Fibroblast of villous mesenchyme (primary cell): ENCODE results near the gene HTRA2. TPM values are rescaled to one million over a fixed set of nuclear protein-coding genes. Genes with fewer than 3 reads are reported as not detected.

Experiments used
- DNase-seq: peaks from one replicate; pipeline ENCODE4 v3.0.0-alpha.2; 2010; ENCODE audit warnings: low read depth
- H3K4me3 ChIP-seq: 2 replicates; pipeline ENCODE4 v1.5.1; 2011; ENCODE audit warnings: low read depth, mild to moderate bottlenecking, low read length
- total RNA-seq: library from RNA; depleted of rRNA; stranded (reverse); fragments of >200 nt; gene quantifications from 2 replicates; pipeline ENCODE4 v1.2.3, GENCODE V29; 2012
- TF ChIP-seq, protein P1 (sequence below): IDR thresholded peaks from 2 replicates; pipeline ENCODE4 v1.5.1; 2012; ENCODE audit warnings: low read depth, mild to moderate bottlenecking, low read length; ENCODE audit not compliant: insufficient read depth

HTRA2 gene
- total RNA-seq, 1 donor = 40.2 TPM

DNA sequence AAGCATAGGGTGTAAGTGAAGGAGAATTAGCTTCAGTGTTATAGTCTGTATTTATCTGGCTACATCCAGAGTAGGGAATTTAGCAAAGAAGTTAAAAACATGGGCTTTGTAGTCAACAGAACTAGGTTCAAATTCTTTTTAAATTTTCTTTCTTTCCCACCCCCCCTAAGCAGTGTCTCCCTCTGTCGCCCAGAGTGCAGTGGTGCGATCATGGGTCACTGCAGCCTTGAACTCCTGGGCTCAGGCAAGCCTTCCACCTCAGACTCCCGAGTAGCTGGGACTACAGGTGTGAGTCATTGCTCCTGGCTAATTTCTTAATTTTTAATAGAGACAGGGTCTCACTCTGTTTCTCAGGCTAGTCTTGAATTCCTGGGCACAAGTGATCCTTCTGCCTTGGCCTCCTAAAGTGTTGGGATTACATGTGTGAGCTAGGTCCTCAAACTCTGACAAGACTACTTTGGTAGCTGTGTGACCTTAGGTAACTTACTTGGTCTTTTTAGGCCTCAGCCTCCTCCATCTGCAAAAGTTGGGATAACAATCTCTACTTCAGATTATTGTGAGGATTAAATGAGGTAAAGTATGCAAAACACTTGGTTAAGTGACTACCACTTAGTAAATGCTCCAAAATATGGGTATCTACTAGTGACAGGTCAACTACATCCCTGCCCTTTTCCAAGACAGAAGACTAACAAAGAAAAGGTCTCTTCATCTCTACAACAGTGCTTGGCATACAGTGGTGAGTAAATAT, 42.6 kb downstream of the HTRA2 start:
- no peak overlapping the region for H3K4me3 ChIP-seq
- TF ChIP-seq, protein P1, sequence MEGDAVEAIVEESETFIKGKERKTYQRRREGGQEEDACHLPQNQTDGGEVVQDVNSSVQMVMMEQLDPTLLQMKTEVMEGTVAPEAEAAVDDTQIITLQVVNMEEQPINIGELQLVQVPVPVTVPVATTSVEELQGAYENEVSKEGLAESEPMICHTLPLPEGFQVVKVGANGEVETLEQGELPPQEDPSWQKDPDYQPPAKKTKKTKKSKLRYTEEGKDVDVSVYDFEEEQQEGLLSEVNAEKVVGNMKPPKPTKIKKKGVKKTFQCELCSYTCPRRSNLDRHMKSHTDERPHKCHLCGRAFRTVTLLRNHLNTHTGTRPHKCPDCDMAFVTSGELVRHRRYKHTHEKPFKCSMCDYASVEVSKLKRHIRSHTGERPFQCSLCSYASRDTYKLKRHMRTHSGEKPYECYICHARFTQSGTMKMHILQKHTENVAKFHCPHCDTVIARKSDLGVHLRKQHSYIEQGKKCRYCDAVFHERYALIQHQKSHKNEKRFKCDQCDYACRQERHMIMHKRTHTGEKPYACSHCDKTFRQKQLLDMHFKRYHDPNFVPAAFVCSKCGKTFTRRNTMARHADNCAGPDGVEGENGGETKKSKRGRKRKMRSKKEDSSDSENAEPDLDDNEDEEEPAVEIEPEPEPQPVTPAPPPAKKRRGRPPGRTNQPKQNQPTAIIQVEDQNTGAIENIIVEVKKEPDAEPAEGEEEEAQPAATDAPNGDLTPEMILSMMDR = no peak
- DNase-seq = no peak

DNA sequence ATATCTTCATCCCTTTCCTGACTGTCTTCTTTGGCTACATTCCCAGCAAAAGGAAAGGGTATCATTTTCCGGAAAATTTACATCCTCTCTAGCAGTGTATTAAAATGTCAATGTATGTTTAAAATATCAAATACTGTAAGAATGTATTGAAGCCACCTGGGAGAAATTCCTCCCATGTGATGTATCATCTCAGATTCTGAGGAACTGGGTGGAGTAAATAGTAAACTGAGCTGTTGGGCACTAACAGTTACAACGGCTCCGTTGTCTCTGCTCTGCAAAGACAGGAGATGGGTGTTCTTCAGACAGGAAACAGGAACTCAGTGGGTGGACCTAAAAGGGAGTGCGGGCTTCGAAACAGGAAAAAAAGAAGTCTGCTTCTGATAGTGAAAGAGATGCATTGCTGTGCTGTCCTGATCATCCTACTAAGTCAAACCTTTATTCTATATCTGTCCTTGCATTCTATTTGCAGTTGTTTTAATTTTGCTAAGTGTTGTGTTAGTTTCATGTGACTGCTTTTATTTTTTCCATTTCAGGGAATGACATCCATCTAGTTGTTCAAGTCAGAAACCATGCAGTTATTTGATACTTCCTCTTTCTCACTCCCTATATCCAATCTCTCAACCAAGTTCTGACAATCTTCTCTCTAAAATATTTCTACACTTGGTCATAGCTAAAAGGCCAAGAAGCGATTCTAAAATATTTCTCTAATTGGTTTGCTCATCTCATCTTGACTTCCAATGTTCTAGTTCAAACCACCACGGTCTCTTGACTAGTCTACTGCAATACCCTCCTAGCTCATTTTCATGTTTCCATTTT, 44.2 kb downstream of the HTRA2 start:
- DNase-seq = no peak
- no peak overlapping the region for H3K4me3 ChIP-seq
- TF ChIP-seq, protein P1 = no peak

DNA sequence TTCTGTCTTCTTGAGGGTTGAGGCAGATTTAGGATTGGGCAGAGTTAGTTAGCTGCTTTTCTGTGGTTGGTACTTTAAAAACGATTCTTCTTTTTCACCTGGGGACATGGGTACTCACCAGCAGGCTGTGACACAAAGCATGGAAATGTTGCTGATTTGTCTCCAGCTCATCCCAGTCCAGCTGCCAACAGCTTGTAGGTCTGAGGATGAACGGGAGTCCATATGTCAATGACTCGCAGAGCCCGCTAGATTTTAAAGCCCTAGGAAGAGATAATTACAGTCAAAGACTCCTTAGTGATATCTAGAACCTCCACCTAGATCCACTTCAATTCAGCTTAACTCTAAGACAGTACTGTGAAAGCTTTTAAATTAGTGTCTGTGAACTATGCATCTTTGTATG, 45.6 kb downstream of the HTRA2 start:
- TF ChIP-seq, protein P1 = no peak
- no peak overlapping the region for H3K4me3 ChIP-seq
- no peak for DNase-seq

DNA sequence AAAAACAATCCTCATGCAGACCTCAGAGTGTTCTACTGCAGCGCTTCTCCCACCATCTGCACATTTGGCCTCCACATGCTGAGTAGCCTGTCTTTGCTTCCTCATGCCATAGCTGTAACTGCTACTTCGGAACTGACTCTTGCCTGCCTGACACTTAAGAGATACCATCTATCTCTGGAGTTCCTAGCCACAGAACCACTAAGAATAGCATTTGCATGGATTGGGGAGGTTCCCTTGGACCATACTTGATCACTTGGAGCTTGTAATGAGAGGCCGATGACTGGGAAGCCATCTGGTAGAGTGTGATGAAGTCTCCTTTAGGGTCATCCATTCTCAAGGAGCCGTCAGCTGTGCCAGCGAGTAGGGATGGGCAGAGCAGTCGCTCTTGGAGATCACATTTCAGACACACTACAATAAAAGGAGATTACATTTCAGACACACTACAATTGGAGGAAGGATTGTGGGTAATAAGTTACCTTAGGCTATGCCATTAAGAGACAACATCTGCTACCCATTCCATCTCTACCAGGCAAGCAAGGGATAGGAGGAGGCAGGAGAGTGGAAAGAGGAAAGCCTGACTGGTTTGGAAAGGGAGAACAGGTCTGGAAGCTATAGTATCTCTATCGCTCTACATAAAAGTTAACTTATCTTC, 46.6 kb downstream of the HTRA2 start:
- H3K4me3 ChIP-seq = no peak overlapping the region
- TF ChIP-seq, protein P1 = no peak
- DNase-seq = peak; percentile 74

DNA sequence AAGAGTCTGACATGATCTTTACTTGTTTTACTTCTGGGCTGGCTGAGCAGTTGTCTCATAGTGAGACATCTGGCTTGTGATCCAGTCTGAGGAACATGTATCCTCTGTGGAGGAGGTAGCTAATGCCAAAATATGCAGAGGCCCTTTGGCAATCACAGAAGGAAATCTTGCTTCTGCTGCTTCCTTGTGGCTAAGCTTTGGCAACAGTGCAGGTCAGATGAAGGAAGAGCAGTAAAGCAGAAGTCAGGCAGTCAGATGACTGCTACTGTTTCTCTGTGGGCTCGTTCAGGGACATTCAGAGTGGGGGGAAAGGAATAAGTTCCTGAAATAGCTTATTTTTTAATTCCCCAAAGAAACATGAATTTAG, 47.1 kb downstream of the HTRA2 start:
- TF ChIP-seq, protein P1 = no peak
- DNase-seq = peak; percentile 81
- H3K4me3 ChIP-seq = no peak overlapping the region

DNA sequence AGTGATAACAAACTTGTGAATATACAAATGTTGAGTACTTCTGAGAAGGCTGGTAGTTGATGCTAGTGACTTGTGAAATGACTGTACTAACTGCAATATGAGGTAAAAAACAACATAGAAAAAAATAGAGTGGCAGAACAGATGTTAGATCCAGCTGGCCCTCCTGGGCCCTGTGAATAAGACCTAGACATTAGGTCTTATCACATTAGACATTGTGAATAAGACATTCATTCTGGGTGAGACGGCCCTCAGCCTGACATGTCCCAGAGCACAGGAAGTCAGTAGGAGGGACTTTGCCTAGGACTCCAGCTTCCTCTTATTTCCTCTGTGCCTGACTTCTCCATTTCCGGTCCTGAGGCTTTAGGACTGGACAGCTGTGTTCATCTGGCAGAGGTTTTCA, 47.7 kb downstream of the HTRA2 start:
- H3K4me3 ChIP-seq = no peak overlapping the region
- DNase-seq = no peak
- TF ChIP-seq, protein P1 = no peak
